ENCODE measurements around the gene CST3.
"Not testable (repeated sequence)": the region's sequence is repeated elsewhere in the genome, so short reads cannot be mapped to it uniquely, and the experiment has no call there.

CST3 gene

GRCh38 chr20:23644164-23644563 is 6.4 kb upstream of the CST3 start:
- in situ Hi-C loops (cut with HindIII; ENCODE audit: low sequenced_read_pairs): no loop called here

GRCh38 chr20:23643659-23644058 is 5.9 kb upstream of the CST3 start:
- in situ Hi-C loops (cut with HindIII; ENCODE audit: low sequenced_read_pairs): no loop called here

GRCh38 chr20:23641936-23642751 is 4.4 kb upstream of the CST3 start:
- in situ Hi-C loops (cut with HindIII; ENCODE audit: low sequenced_read_pairs): no loop called here

GRCh38 chr20:23640671-23641667 is 3.2 kb upstream of the CST3 start:
- in situ Hi-C loops (cut with HindIII; ENCODE audit: low sequenced_read_pairs): no loop called here

- in situ Hi-C loops (cut with HindIII; ENCODE audit: low sequenced_read_pairs): no loop called here
Measured at GRCh38 chr20:23640018-23640601, 2.4 kb upstream of the CST3 start.

- in situ Hi-C loops (cut with HindIII; ENCODE audit: low sequenced_read_pairs): no loop called here
Measured at GRCh38 chr20:23639490-23639958, 1.8 kb upstream of the CST3 start.

- in situ Hi-C loops (cut with HindIII; ENCODE audit: low sequenced_read_pairs): no loop called here
Measured at GRCh38 chr20:23638309-23638708, 554 bp upstream of the CST3 start.

- in situ Hi-C loops (cut with HindIII; ENCODE audit: low sequenced_read_pairs): no loop called here
Measured at GRCh38 chr20:23636908-23637281, 860 bp downstream of the CST3 start.

- in situ Hi-C loops (cut with HindIII; ENCODE audit: low sequenced_read_pairs): no loop called here
Measured at GRCh38 chr20:23636182-23636907, 1.4 kb downstream of the CST3 start.

GRCh38 chr20:23635768-23636090 is 2.0 kb downstream of the CST3 start:
- in situ Hi-C loops (cut with HindIII; ENCODE audit: low sequenced_read_pairs): not testable (repeated sequence)

- in situ Hi-C loops (cut with HindIII; ENCODE audit: low sequenced_read_pairs): no loop called here
Measured at GRCh38 chr20:23634985-23635767, 2.6 kb downstream of the CST3 start.

- in situ Hi-C loops (cut with HindIII; ENCODE audit: low sequenced_read_pairs): no loop called here
Measured at GRCh38 chr20:23634044-23634801, 3.5 kb downstream of the CST3 start.

GRCh38 chr20:23632711-23633573 is 4.8 kb downstream of the CST3 start:
- in situ Hi-C loops (cut with HindIII; ENCODE audit: low sequenced_read_pairs): no loop called here

GRCh38 chr20:23631981-23632710 is 5.6 kb downstream of the CST3 start:
- in situ Hi-C loops (cut with HindIII; ENCODE audit: low sequenced_read_pairs): no loop called here

GRCh38 chr20:23631226-23631822 is 6.4 kb downstream of the CST3 start:
- in situ Hi-C loops (cut with HindIII; ENCODE audit: low sequenced_read_pairs): no loop called here

GRCh38 chr20:23630392-23630849 is 7.3 kb downstream of the CST3 start:
- in situ Hi-C loops (cut with HindIII; ENCODE audit: low sequenced_read_pairs): no loop called here
